ENCODE measurements around the gene RYR3. TPM values are rescaled to one million over a fixed set of nuclear protein-coding genes. Genes with fewer than 3 reads are reported as not detected.

Gene RYR3
- total RNA-seq, 4 donors from 2014 or later: 0.18 to 3.3 (median 2.3) TPM

GRCh38 chr15:33296856-33297255 is 13.9 kb upstream of the RYR3 start:
- Histone ChIP-seq H3K27ac (no peak overlapping the region), H3K27me3 (no peaks in the 10 kb centered on the region), H3K4me3 (no peak overlapping the region)

GRCh38 chr15:33298631-33299030 is 12.1 kb upstream of the RYR3 start:
- TF ChIP-seq CTCF (IDR thresholded peaks at IDR 0.05) (no peak), POLR2A (IDR thresholded peaks at IDR 0.05) (no peak)
- no peaks in the 10 kb centered on the region for H3K36me3 ChIP-seq
- H3K4me1 ChIP-seq: no peaks in the 10 kb centered on the region
- H3K9me3 ChIP-seq: no peaks in the 10 kb centered on the region
- DNase-seq: no peak
- H3K27me3 ChIP-seq: no peaks in the 10 kb centered on the region
- no peak overlapping the region for H3K4me3 ChIP-seq
- no peak overlapping the region for H3K27ac ChIP-seq

More at GRCh38 chr15:33296856-33297255, 13.9 kb upstream of the RYR3 start:
- no peak for DNase-seq
- TF ChIP-seq POLR2A (IDR thresholded peaks at IDR 0.05) (no peak), CTCF (IDR thresholded peaks at IDR 0.05) (no peak)
- H3K36me3 ChIP-seq: no peaks in the 10 kb centered on the region
- no peaks in the 10 kb centered on the region for H3K4me1 ChIP-seq
- H3K9me3 ChIP-seq: no peaks in the 10 kb centered on the region

- TF ChIP-seq CTCF (IDR thresholded peaks at IDR 0.05) (no peak), POLR2A (IDR thresholded peaks at IDR 0.05) (no peak)
- no peak for DNase-seq
- no peak overlapping the region for H3K27ac ChIP-seq
- no peaks in the 10 kb centered on the region for H3K36me3 ChIP-seq
- no peaks in the 10 kb centered on the region for H3K27me3 ChIP-seq
- no peaks in the 10 kb centered on the region for H3K4me1 ChIP-seq
- H3K4me3 ChIP-seq: no peak overlapping the region
- no peaks in the 10 kb centered on the region for H3K9me3 ChIP-seq
These were observed 5.8 kb upstream of the RYR3 start for GRCh38 chr15:33304924-33305323.

- no peak overlapping the region for H3K4me3 ChIP-seq
- H3K27me3 ChIP-seq: no peaks in the 10 kb centered on the region
- TF ChIP-seq CTCF (IDR thresholded peaks at IDR 0.05): no peak
- no peak for TF ChIP-seq POLR2A (IDR thresholded peaks at IDR 0.05)
- H3K36me3 ChIP-seq: no peaks in the 10 kb centered on the region
- no peak overlapping the region for H3K27ac ChIP-seq
- DNase-seq: no peak
- no peaks in the 10 kb centered on the region for H3K4me1 ChIP-seq
- no peaks in the 10 kb centered on the region for H3K9me3 ChIP-seq
These were observed 1.0 kb upstream of the RYR3 start for GRCh38 chr15:33309602-33310276.

- Histone ChIP-seq H3K4me1 (no peaks in the 10 kb centered on the region), H3K36me3 (no peaks in the 10 kb centered on the region), H3K9me3 (no peaks in the 10 kb centered on the region), H3K27me3 (no peaks in the 10 kb centered on the region), H3K27ac (no peak overlapping the region), H3K4me3 (peak overlapping the region in 2 of 4 donors; percentile 16 to 45)
- no peak for DNase-seq
- TF ChIP-seq CTCF (IDR thresholded peaks at IDR 0.05) (no peak), POLR2A (IDR thresholded peaks at IDR 0.05) (no peak)
These were observed 675 bp downstream of the RYR3 start for GRCh38 chr15:33311312-33311971.
